ENCODE data around the gene SUMF2. TPM values are rescaled to one million over a fixed set of nuclear protein-coding genes. Genes with fewer than 3 reads are reported as not detected.

Gene SUMF2
- total and polyA plus RNA-seq, 2 of the 13 experiments (the other 11 are each of a cell fraction or from before 2014, with no cell fraction given): 48.9 to 54.4 TPM

GRCh38 chr7:56033671-56034432 is 30.2 kb upstream of the SUMF2 start (continued):
- TF ChIP-seq, protein P1, sequence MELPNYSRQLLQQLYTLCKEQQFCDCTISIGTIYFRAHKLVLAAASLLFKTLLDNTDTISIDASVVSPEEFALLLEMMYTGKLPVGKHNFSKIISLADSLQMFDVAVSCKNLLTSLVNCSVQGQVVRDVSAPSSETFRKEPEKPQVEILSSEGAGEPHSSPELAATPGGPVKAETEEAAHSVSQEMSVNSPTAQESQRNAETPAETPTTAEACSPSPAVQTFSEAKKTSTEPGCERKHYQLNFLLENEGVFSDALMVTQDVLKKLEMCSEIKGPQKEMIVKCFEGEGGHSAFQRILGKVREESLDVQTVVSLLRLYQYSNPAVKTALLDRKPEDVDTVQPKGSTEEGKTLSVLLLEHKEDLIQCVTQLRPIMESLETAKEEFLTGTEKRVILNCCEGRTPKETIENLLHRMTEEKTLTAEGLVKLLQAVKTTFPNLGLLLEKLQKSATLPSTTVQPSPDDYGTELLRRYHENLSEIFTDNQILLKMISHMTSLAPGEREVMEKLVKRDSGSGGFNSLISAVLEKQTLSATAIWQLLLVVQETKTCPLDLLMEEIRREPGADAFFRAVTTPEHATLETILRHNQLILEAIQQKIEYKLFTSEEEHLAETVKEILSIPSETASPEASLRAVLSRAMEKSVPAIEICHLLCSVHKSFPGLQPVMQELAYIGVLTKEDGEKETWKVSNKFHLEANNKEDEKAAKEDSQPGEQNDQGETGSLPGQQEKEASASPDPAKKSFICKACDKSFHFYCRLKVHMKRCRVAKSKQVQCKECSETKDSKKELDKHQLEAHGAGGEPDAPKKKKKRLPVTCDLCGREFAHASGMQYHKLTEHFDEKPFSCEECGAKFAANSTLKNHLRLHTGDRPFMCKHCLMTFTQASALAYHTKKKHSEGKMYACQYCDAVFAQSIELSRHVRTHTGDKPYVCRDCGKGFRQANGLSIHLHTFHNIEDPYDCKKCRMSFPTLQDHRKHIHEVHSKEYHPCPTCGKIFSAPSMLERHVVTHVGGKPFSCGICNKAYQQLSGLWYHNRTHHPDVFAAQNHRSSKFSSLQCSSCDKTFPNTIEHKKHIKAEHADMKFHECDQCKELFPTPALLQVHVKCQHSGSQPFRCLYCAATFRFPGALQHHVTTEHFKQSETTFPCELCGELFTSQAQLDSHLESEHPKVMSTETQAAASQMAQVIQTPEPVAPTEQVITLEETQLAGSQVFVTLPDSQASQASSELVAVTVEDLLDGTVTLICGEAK (IDR thresholded peaks at IDR 0.05): no peak
- TF ChIP-seq, protein P1 (CRISPR knock-in tag; IDR thresholded peaks at IDR 0.05): peak; percentile 69
- TF ChIP-seq ATF3 (CRISPR knock-in tag; IDR thresholded peaks at IDR 0.05): peak; percentile 83
- TF ChIP-seq ERF (CRISPR knock-in tag; IDR thresholded peaks at IDR 0.05): peak; percentile 85; the same call in 1 of the 2 replicates
- TF ChIP-seq RXRB (CRISPR knock-in tag; IDR thresholded peaks at IDR 0.05; ENCODE audit: borderline replicate concordance): peak; percentile 48; the same call in 1 of the 2 replicates
- peak; percentile 98 for TF ChIP-seq PATZ1 (CRISPR knock-in tag; IDR thresholded peaks at IDR 0.05)
- no peak for TF ChIP-seq ZNF335 (CRISPR knock-in tag; IDR thresholded peaks at IDR 0.05)
- TF ChIP-seq PITX1 (CRISPR knock-in tag; IDR thresholded peaks at IDR 0.05): peak; percentile 57; the same call in 1 of the 2 replicates
- TF ChIP-seq, protein P2, sequence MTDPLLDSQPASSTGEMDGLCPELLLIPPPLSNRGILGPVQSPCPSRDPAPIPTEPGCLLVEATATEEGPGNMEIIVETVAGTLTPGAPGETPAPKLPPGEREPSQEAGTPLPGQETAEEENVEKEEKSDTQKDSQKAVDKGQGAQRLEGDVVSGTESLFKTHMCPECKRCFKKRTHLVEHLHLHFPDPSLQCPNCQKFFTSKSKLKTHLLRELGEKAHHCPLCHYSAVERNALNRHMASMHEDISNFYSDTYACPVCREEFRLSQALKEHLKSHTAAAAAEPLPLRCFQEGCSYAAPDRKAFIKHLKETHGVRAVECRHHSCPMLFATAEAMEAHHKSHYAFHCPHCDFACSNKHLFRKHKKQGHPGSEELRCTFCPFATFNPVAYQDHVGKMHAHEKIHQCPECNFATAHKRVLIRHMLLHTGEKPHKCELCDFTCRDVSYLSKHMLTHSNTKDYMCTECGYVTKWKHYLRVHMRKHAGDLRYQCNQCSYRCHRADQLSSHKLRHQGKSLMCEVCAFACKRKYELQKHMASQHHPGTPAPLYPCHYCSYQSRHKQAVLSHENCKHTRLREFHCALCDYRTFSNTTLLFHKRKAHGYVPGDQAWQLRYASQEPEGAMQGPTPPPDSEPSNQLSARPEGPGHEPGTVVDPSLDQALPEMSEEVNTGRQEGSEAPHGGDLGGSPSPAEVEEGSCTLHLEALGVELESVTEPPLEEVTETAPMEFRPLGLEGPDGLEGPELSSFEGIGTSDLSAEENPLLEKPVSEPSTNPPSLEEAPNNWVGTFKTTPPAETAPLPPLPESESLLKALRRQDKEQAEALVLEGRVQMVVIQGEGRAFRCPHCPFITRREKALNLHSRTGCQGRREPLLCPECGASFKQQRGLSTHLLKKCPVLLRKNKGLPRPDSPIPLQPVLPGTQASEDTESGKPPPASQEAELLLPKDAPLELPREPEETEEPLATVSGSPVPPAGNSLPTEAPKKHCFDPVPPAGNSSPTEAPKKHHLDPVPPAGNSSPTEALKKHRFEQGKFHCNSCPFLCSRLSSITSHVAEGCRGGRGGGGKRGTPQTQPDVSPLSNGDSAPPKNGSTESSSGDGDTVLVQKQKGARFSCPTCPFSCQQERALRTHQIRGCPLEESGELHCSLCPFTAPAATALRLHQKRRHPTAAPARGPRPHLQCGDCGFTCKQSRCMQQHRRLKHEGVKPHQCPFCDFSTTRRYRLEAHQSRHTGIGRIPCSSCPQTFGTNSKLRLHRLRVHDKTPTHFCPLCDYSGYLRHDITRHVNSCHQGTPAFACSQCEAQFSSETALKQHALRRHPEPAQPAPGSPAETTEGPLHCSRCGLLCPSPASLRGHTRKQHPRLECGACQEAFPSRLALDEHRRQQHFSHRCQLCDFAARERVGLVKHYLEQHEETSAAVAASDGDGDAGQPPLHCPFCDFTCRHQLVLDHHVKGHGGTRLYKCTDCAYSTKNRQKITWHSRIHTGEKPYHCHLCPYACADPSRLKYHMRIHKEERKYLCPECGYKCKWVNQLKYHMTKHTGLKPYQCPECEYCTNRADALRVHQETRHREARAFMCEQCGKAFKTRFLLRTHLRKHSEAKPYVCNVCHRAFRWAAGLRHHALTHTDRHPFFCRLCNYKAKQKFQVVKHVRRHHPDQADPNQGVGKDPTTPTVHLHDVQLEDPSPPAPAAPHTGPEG (CRISPR knock-in tag; IDR thresholded peaks at IDR 0.05): no peak
- TF ChIP-seq, protein P3, sequence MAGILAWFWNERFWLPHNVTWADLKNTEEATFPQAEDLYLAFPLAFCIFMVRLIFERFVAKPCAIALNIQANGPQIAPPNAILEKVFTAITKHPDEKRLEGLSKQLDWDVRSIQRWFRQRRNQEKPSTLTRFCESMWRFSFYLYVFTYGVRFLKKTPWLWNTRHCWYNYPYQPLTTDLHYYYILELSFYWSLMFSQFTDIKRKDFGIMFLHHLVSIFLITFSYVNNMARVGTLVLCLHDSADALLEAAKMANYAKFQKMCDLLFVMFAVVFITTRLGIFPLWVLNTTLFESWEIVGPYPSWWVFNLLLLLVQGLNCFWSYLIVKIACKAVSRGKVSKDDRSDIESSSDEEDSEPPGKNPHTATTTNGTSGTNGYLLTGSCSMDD (CRISPR knock-in tag; IDR thresholded peaks at IDR 0.05): no peak

Measured in HepG2 (cell line).